ENCODE measurements around the gene ZBED4.

DNA sequence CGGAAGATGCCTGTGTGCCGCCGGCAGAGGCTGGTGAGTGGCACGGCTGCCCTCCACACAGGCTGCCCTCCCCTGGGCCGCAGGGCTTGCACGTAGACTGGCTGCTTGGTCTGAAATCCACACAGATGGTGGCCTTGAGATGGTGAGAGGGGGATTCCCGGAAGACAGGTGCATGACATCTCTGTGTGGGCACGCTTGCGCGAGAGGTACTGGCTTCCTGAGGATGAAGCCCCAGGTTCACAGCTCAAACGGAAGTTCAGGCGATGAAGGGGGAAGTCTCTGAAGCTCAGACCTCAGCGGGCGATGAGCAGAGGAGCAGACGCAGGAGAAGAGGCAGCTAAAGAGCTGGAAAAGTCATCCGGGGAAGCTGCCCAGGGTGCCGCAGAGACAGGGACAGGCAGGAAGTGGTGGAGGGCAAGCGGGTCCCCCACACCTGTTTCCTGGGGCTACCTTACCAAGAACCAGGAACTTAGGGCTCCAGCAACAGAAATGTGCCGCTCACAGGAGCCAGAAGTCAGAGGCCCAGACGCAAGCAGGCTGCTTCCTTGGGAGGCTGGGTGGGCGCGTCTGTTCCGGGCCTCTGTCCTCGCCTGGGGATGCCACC lies 72.0 kb downstream of the ZBED4 start:
- TF ChIP-seq HCFC1 (IDR thresholded peaks at IDR 0.05; ENCODE audit: low read depth, low read length) (no peak), YEATS2 (CRISPR knock-in tag; IDR thresholded peaks at IDR 0.05; ENCODE audit: borderline replicate concordance) (no peak), RCOR2 (CRISPR knock-in tag; IDR thresholded peaks at IDR 0.05) (no peak), ZNF564 (CRISPR knock-in tag; IDR thresholded peaks at IDR 0.05) (no peak), HNRNPK (IDR thresholded peaks at IDR 0.05; ENCODE audit: low read depth, low read length, poor library complexity, severe bottlenecking) (no peak), RAD51 (IDR thresholded peaks at IDR 0.05; ENCODE audit: borderline replicate concordance) (no peak), NPAS2 (CRISPR knock-in tag; IDR thresholded peaks at IDR 0.05; ENCODE audit: borderline replicate concordance) (no peak), ZNF768 (CRISPR knock-in tag; IDR thresholded peaks at IDR 0.05) (no peak), ZNF350 (CRISPR knock-in tag; IDR thresholded peaks at IDR 0.05; ENCODE audit: borderline replicate concordance, low read depth) (no peak)
- TF ChIP-seq, protein P1, sequence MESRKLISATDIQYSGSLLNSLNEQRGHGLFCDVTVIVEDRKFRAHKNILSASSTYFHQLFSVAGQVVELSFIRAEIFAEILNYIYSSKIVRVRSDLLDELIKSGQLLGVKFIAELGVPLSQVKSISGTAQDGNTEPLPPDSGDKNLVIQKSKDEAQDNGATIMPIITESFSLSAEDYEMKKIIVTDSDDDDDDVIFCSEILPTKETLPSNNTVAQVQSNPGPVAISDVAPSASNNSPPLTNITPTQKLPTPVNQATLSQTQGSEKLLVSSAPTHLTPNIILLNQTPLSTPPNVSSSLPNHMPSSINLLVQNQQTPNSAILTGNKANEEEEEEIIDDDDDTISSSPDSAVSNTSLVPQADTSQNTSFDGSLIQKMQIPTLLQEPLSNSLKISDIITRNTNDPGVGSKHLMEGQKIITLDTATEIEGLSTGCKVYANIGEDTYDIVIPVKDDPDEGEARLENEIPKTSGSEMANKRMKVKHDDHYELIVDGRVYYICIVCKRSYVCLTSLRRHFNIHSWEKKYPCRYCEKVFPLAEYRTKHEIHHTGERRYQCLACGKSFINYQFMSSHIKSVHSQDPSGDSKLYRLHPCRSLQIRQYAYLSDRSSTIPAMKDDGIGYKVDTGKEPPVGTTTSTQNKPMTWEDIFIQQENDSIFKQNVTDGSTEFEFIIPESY (CRISPR knock-in tag; IDR thresholded peaks at IDR 0.05), result no peak
- TF ChIP-seq, protein P2, sequence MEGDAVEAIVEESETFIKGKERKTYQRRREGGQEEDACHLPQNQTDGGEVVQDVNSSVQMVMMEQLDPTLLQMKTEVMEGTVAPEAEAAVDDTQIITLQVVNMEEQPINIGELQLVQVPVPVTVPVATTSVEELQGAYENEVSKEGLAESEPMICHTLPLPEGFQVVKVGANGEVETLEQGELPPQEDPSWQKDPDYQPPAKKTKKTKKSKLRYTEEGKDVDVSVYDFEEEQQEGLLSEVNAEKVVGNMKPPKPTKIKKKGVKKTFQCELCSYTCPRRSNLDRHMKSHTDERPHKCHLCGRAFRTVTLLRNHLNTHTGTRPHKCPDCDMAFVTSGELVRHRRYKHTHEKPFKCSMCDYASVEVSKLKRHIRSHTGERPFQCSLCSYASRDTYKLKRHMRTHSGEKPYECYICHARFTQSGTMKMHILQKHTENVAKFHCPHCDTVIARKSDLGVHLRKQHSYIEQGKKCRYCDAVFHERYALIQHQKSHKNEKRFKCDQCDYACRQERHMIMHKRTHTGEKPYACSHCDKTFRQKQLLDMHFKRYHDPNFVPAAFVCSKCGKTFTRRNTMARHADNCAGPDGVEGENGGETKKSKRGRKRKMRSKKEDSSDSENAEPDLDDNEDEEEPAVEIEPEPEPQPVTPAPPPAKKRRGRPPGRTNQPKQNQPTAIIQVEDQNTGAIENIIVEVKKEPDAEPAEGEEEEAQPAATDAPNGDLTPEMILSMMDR (CRISPR knock-in tag; IDR thresholded peaks at IDR 0.05), result no peak
- TF ChIP-seq, protein P3, sequence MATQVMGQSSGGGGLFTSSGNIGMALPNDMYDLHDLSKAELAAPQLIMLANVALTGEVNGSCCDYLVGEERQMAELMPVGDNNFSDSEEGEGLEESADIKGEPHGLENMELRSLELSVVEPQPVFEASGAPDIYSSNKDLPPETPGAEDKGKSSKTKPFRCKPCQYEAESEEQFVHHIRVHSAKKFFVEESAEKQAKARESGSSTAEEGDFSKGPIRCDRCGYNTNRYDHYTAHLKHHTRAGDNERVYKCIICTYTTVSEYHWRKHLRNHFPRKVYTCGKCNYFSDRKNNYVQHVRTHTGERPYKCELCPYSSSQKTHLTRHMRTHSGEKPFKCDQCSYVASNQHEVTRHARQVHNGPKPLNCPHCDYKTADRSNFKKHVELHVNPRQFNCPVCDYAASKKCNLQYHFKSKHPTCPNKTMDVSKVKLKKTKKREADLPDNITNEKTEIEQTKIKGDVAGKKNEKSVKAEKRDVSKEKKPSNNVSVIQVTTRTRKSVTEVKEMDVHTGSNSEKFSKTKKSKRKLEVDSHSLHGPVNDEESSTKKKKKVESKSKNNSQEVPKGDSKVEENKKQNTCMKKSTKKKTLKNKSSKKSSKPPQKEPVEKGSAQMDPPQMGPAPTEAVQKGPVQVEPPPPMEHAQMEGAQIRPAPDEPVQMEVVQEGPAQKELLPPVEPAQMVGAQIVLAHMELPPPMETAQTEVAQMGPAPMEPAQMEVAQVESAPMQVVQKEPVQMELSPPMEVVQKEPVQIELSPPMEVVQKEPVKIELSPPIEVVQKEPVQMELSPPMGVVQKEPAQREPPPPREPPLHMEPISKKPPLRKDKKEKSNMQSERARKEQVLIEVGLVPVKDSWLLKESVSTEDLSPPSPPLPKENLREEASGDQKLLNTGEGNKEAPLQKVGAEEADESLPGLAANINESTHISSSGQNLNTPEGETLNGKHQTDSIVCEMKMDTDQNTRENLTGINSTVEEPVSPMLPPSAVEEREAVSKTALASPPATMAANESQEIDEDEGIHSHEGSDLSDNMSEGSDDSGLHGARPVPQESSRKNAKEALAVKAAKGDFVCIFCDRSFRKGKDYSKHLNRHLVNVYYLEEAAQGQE (IDR thresholded peaks at IDR 0.05; ENCODE audit: borderline replicate concordance in 1 of 2, low read depth in 1 of 2, low read length in 2 of 2), result no peak
- TF ChIP-seq, protein P4, sequence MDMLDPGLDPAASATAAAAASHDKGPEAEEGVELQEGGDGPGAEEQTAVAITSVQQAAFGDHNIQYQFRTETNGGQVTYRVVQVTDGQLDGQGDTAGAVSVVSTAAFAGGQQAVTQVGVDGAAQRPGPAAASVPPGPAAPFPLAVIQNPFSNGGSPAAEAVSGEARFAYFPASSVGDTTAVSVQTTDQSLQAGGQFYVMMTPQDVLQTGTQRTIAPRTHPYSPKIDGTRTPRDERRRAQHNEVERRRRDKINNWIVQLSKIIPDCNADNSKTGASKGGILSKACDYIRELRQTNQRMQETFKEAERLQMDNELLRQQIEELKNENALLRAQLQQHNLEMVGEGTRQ (IDR thresholded peaks at IDR 0.05; ENCODE audit: low read depth, low read length), result no peak
- TF ChIP-seq, protein P4 (CRISPR knock-in tag; IDR thresholded peaks at IDR 0.05; ENCODE audit: borderline replicate concordance), result no peak

Measured in HepG2 (cell line).